CD14-positive monocyte (primary cell): ENCODE measurements around the gene BCL2. TPM values are rescaled to one million over a fixed set of nuclear protein-coding genes. Genes with fewer than 3 reads are reported as not detected.

ENCODE experiments used
- DNase-seq, 3 donors: peaks; one replicate each; pipeline ENCODE4 v3.0.0-alpha.2; 2011 to 2022
- H2AFZ ChIP-seq: 2 replicates; pipeline ENCODE4 v1.6.0; 2012; ENCODE audit warnings: mild to moderate bottlenecking, low read depth, low read length, inconsistent platforms; ENCODE audit not compliant: insufficient read depth, poor library complexity, severe bottlenecking
- H3K27ac ChIP-seq, 2 donors: 1 replicate in 1 of 2; 2 replicates in 1 of 2; pipeline ENCODE4 v1.5.1; 2012 to 2013; ENCODE audit warnings: low read length in 2 of 2, control low read depth in 1 of 2, inconsistent platforms in 1 of 2, low read depth in 1 of 2, mild to moderate bottlenecking in 1 of 2
- H3K27me3 ChIP-seq, 2 donors: one replicate each; pipeline versions ENCODE4 v1.6.0 to v1.6.1; 2011 to 2013; ENCODE audit warnings: low read length in 2 of 2; ENCODE audit not compliant: control insufficient read depth in 2 of 2, insufficient read depth in 2 of 2
- H3K36me3 ChIP-seq, 2 donors: replicated peaks in 1 of 2; 1 replicate in 1 of 2; 2 replicates in 1 of 2; pipeline versions ENCODE4 v1.5.1 to v1.6.1; 2012 to 2013; ENCODE audit warnings: low read length in 2 of 2, control low read depth in 1 of 2, inconsistent platforms in 1 of 2, mild to moderate bottlenecking in 1 of 2; ENCODE audit not compliant: insufficient read depth in 2 of 2, control insufficient read depth in 1 of 2
- H3K4me1 ChIP-seq, 2 donors: 1 replicate in 1 of 2; 2 replicates in 1 of 2; pipeline versions ENCODE4 v1.5.1 to v1.6.1; 2012 to 2013; ENCODE audit warnings: low read length in 2 of 2, control low read depth in 1 of 2, inconsistent platforms in 1 of 2, mild to moderate bottlenecking in 1 of 2, moderate library complexity in 1 of 2; ENCODE audit not compliant: insufficient read depth in 2 of 2, control insufficient read depth in 1 of 2
- H3K4me2 ChIP-seq: replicated peaks from 2 replicates; pipeline ENCODE3; 2012; ENCODE audit warnings: low read length, moderate library complexity, mild to moderate bottlenecking; ENCODE audit not compliant: poor library complexity, severe bottlenecking; ENCODE audit errors: extremely low read depth
- H3K4me3 ChIP-seq, 3 experiments: fragments of 200-600 bp in 1 of 3; sonication (generic) in 1 of 3; replicated peaks in 1 of 3; 1 replicate in 2 of 3; 2 replicates in 1 of 3; pipeline ENCODE4 v1.5.1; 2011 to 2013; ENCODE audit warnings: low read length in 3 of 3, mild to moderate bottlenecking in 3 of 3, control low read depth in 2 of 3, low read depth in 2 of 3, inconsistent platforms in 1 of 3, moderate library complexity in 1 of 3
- H3K79me2 ChIP-seq: 2 replicates; pipeline ENCODE4 v1.6.0; 2012; ENCODE audit warnings: mild to moderate bottlenecking, control low read depth, inconsistent platforms, low read length, moderate library complexity; ENCODE audit not compliant: insufficient read depth
- H3K9ac ChIP-seq: 2 replicates; pipeline ENCODE4 v1.6.0; 2017; ENCODE audit warnings: low read length, mild to moderate bottlenecking; ENCODE audit not compliant: insufficient read depth, poor library complexity, severe bottlenecking
- H3K9me3 ChIP-seq, 2 donors: replicated peaks in 1 of 2; 1 replicate in 1 of 2; 2 replicates in 1 of 2; pipeline versions ENCODE4 v1.5.1 to v1.6.1; 2012 to 2013; ENCODE audit warnings: low read length in 2 of 2, control low read depth in 1 of 2; ENCODE audit not compliant: control insufficient read depth in 1 of 2, insufficient read depth in 1 of 2
- H4K20me1 ChIP-seq: 2 replicates; pipeline ENCODE4 v1.6.0; 2012; ENCODE audit warnings: mild to moderate bottlenecking, low read length, control low read depth, moderate library complexity; ENCODE audit not compliant: insufficient read depth
- H3K27ac Mint-ChIP-seq, 7 donors: one replicate each; pipeline ENCODE4 v1.8.0; 2020; ENCODE audit warnings: mild to moderate bottlenecking in 7 of 7, mixed read lengths in 7 of 7, moderate library complexity in 6 of 7, inconsistent platforms in 2 of 7
- H3K27me3 Mint-ChIP-seq, 3 donors: one replicate each; pipeline ENCODE4 v1.8.0; 2021 to 2022; ENCODE audit warnings: low read depth in 3 of 3, mild to moderate bottlenecking in 3 of 3, mixed read lengths in 3 of 3, moderate library complexity in 3 of 3, inconsistent platforms in 1 of 3
- H3K36me3 Mint-ChIP-seq, 2 donors: one replicate each; pipeline ENCODE4 v1.8.0; 2020; ENCODE audit warnings: mixed read lengths in 2 of 2, inconsistent platforms in 1 of 2, mild to moderate bottlenecking in 1 of 2
- H3K4me1 Mint-ChIP-seq: one replicate; pipeline ENCODE4 v1.8.0; 2020; ENCODE audit warnings: mild to moderate bottlenecking, mixed read lengths
- H3K4me3 Mint-ChIP-seq, 2 donors: one replicate each; pipeline ENCODE4 v1.8.0; 2020; ENCODE audit warnings: mild to moderate bottlenecking in 2 of 2, mixed read lengths in 2 of 2, moderate library complexity in 1 of 2
- H3K9me3 Mint-ChIP-seq, 7 donors: one replicate each; pipeline ENCODE4 v1.8.0; 2020 to 2022; ENCODE audit warnings: mixed read lengths in 7 of 7, mild to moderate bottlenecking in 6 of 7, moderate library complexity in 6 of 7, inconsistent platforms in 2 of 7
- CTCF ChIP-seq: fragments of 200-600 bp; IDR thresholded peaks from one replicate; pipeline ENCODE4 v1.8.0; 2022; ENCODE audit warnings: antibody characterized with exemption, mild to moderate bottlenecking
- WGBS: methylation state at CpG from one replicate; pipeline ENCODE4 v1.1.5; 2013; ENCODE audit warnings: missing lambda C conversion rate; ENCODE audit not compliant: insufficient coverage; 5-methylcytosine and 5-hydroxymethylcytosine counted together
- intact Hi-C, 2 donors: fragments of 100-400 bp; cut with micrococcal nuclease; formaldehyde crosslinking; loops; one replicate each; pipeline versions ENCODE4 v1.15.0 to v1.15.1; 2023
- polyA plus RNA-seq, 3 donors: library from polyadenylated mRNA; depleted of rRNA in 1 of 3; unstranded in 2 of 3; stranded (reverse) in 1 of 3; fragments of 300-500 nt in 2 of 3; fragments of >200 nt in 1 of 3; fragmentation: Illumina TruSeq in 2 of 3; gene quantifications; 1 replicate in 2 of 3; 2 replicates in 1 of 3; pipeline ENCODE4 v1.2.3, GENCODE V29; 2012 to 2021

The BCL2 gene
- polyA plus RNA-seq, 3 donors, result 0.58 to 2.5 (median 1.1) TPM

- no peak for DNase-seq
- no peaks in the 10 kb centered on the region for H3K9me3 Mint-ChIP-seq
- H3K36me3 ChIP-seq, result no peaks in the 10 kb centered on the region
- H3K79me2 ChIP-seq, result peaks cover 75% of the 10 kb centered on the region
- no peak for TF ChIP-seq CTCF
- peak overlapping the region; percentile 94 for H3K4me2 ChIP-seq
- H3K36me3 Mint-ChIP-seq, result peaks cover 0 to 2% of the 10 kb centered on the region in 2 donors
- H2AFZ ChIP-seq, result no peak overlapping the region
- peaks cover 36 to 48% of the 10 kb centered on the region in 2 donors for H3K4me1 ChIP-seq
- H3K27ac ChIP-seq, result no peak overlapping the region
- H3K27me3 ChIP-seq, result no peaks in the 10 kb centered on the region
- H3K4me3 Mint-ChIP-seq, result peak overlapping the region; percentile 91 to 99
- H4K20me1 ChIP-seq, result no peaks in the 10 kb centered on the region
- WGBS, result 61% methylated on average over 2 of the region's 4 CpGs
- peak overlapping the region in 1 of 3 experiments; percentile 89 for H3K4me3 ChIP-seq
- H3K4me1 Mint-ChIP-seq, result peaks cover 56% of the 10 kb centered on the region
- H3K27ac Mint-ChIP-seq, result peak overlapping the region in 1 of 7 donors; percentile 8
- no peaks in the 10 kb centered on the region for H3K9me3 ChIP-seq
- intact Hi-C loops, result loop anchor here in 1 of 2 donors (5.0 kb wide), 1 partner anchor 60 kb away; no protein-coding TSS in a partner anchor
- no peak overlapping the region for H3K9ac ChIP-seq
- H3K27me3 Mint-ChIP-seq, result peaks cover 6 to 15% (median 8%) of the 10 kb centered on the region in 3 donors
Observed at GRCh38 chr18:63316612-63317555, 2.7 kb downstream of the BCL2 start.

- peaks cover 55% of the 10 kb centered on the region for H3K4me1 Mint-ChIP-seq
- peaks cover 31 to 38% of the 10 kb centered on the region in 2 donors for H3K4me1 ChIP-seq
- H3K27me3 Mint-ChIP-seq, result peaks cover 5 to 13% (median 8%) of the 10 kb centered on the region in 3 donors
- H4K20me1 ChIP-seq, result no peaks in the 10 kb centered on the region
- no peak for DNase-seq
- H2AFZ ChIP-seq, result no peak overlapping the region
- intact Hi-C loops, result loop anchor here in 1 of 2 donors (5.0 kb wide), 1 partner anchor 59 kb away; no protein-coding TSS in a partner anchor
- no peak overlapping the region for H3K9ac ChIP-seq
- H3K4me3 Mint-ChIP-seq, result no peak overlapping the region
- H3K4me2 ChIP-seq, result no peak overlapping the region
- no peaks in the 10 kb centered on the region for H3K9me3 ChIP-seq
- no peak for TF ChIP-seq CTCF
- H3K27me3 ChIP-seq, result no peaks in the 10 kb centered on the region
- no peak overlapping the region for H3K27ac Mint-ChIP-seq
- H3K9me3 Mint-ChIP-seq, result no peaks in the 10 kb centered on the region
- peaks cover 1 to 3% of the 10 kb centered on the region in 2 donors for H3K36me3 Mint-ChIP-seq
- no peak overlapping the region for H3K4me3 ChIP-seq
- peaks cover 85% of the 10 kb centered on the region for H3K79me2 ChIP-seq
- no peak overlapping the region for H3K27ac ChIP-seq
- H3K36me3 ChIP-seq, result no peaks in the 10 kb centered on the region
Observed at GRCh38 chr18:63315876-63316275, 3.7 kb downstream of the BCL2 start.
